Gastrocnemius medialis (tissue), 4 donors: ENCODE results near the gene ACOX1. TPM values are rescaled to one million over a fixed set of nuclear protein-coding genes. Genes with fewer than 3 reads are reported as not detected.

Experiments
- ATAC-seq, 2 donors: fragments of 150-250 bp; one replicate each; pipeline ENCODE4 v1.9.1; 2016
- DNase-seq, 2 donors: peaks; one replicate each; pipeline ENCODE4 v3.0.0-alpha.2; 2019
- H3K27ac ChIP-seq, 4 donors: fragments of 200-600 bp; sonication (generic); 1 replicate in 1 of 4; 2 replicates in 3 of 4; pipeline ENCODE4 v1.5.1; 2016 to 2018; ENCODE audit warnings: mild to moderate bottlenecking in 2 of 4, moderate library complexity in 1 of 4
- H3K27me3 ChIP-seq, 3 donors: fragments of 200-600 bp; sonication (generic) in 2 of 3; 1 replicate in 1 of 3; 2 replicates in 2 of 3; pipeline versions ENCODE4 v1.5.1 to v1.6.0; 2016 to 2019; ENCODE audit warnings: mild to moderate bottlenecking in 1 of 3, moderate library complexity in 1 of 3
- H3K36me3 ChIP-seq, 2 donors: fragments of 200-600 bp; sonication (generic) in 1 of 2; one replicate each; pipeline ENCODE4 v1.5.1; 2017 to 2018
- H3K4me1 ChIP-seq, 2 donors: fragments of 200-600 bp; sonication (generic) in 1 of 2; one replicate each; pipeline ENCODE4 v1.5.1; 2016 to 2017; ENCODE audit warnings: mild to moderate bottlenecking in 2 of 2
- H3K4me3 ChIP-seq, 4 donors: fragments of 200-600 bp; sonication (generic) in 3 of 4; 1 replicate in 1 of 4; 2 replicates in 3 of 4; pipeline ENCODE4 v1.5.1; 2016 to 2019; ENCODE audit warnings: mild to moderate bottlenecking in 2 of 4
- H3K9me3 ChIP-seq, 3 donors: fragments of 200-600 bp; sonication (generic) in 2 of 3; 1 replicate in 1 of 3; 2 replicates in 2 of 3; pipeline ENCODE4 v1.5.1; 2016 to 2019
- POLR2A ChIP-seq, 2 donors: fragments of 450-650 bp; IDR thresholded peaks; one replicate each; pipeline ENCODE4 v1.6.1; 2017; ENCODE audit warnings: antibody characterized with exemption in 2 of 2, mild to moderate bottlenecking in 2 of 2, moderate library complexity in 2 of 2
- in situ Hi-C, 4 donors: fragments of 200-750 bp; cut with MboI; loops; one replicate each; pipeline versions ENCODE4 v1.15.0 to v1.8.0; 2017; ENCODE audit warnings: low sequenced_read_pairs in 4 of 4
- intact Hi-C: fragments of 100-400 bp; cut with DNase I; formaldehyde crosslinking; loops from one replicate; pipeline ENCODE4 v1.15.1; 2023; ENCODE audit warnings: low total_unique reads
- total RNA-seq, 4 donors: library from RNA; depleted of rRNA; stranded (reverse); fragments of >200 nt; gene quantifications; one replicate each; pipeline versions ENCODE4 v1.1.0 to v1.2.3, GENCODE V29; 2016
- TF ChIP-seq, protein P1 (sequence below), 5 experiments: fragments of 450-650 bp in 3 of 5; fragments of 200-600 bp in 2 of 5; sonication (generic) in 2 of 5; IDR thresholded peaks in 4 of 5; conservative IDR thresholded peaks in 1 of 5; 1 replicate in 4 of 5; 2 replicates in 1 of 5; pipeline ENCODE4 v1.5.1; 2016 to 2019; ENCODE audit warnings: antibody characterized with exemption in 5 of 5, mild to moderate bottlenecking in 3 of 5, moderate library complexity in 3 of 5

ACOX1 gene
- total RNA-seq, 4 donors from 2014 or later, result 64.8 to 96.6 (median 80.7) TPM

DNA sequence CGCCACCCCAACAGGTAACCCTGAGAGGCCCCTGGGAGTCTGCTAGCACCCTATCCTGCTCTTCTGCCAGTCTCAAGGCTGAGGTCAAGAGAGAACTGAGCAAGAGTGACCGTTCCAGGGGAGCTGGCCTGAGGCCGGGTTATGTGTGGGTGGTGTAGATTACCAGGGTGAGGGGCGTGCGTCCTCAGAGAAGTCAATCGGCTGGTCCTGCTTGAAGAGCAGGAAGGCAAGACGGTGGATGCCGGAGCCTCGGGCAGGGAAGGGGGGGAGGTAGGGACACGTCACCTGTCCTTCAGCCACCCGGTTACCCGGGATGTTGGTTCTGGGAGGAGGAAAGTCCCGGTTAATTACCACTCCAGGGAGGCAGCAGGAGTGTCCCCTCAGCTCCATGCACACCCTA is 79.6 kb downstream of the ACOX1 start:
- H3K4me1 ChIP-seq, result peaks cover 28 to 39% of the 10 kb centered on the region in 2 donors
- H3K36me3 ChIP-seq, result peaks cover 0 to 45% of the 10 kb centered on the region in 2 donors
- TF ChIP-seq POLR2A (IDR thresholded peaks at IDR 0.05), result no peak
- TF ChIP-seq, protein P1, sequence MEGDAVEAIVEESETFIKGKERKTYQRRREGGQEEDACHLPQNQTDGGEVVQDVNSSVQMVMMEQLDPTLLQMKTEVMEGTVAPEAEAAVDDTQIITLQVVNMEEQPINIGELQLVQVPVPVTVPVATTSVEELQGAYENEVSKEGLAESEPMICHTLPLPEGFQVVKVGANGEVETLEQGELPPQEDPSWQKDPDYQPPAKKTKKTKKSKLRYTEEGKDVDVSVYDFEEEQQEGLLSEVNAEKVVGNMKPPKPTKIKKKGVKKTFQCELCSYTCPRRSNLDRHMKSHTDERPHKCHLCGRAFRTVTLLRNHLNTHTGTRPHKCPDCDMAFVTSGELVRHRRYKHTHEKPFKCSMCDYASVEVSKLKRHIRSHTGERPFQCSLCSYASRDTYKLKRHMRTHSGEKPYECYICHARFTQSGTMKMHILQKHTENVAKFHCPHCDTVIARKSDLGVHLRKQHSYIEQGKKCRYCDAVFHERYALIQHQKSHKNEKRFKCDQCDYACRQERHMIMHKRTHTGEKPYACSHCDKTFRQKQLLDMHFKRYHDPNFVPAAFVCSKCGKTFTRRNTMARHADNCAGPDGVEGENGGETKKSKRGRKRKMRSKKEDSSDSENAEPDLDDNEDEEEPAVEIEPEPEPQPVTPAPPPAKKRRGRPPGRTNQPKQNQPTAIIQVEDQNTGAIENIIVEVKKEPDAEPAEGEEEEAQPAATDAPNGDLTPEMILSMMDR (IDR thresholded peaks at IDR 0.05 in 4 of 5, conservative IDR thresholded peaks at IDR 0.05 in 1 of 5), result no peak
- no peaks in the 10 kb centered on the region for H3K9me3 ChIP-seq
- no peak overlapping the region for H3K27ac ChIP-seq
- ATAC-seq, result no peak
- no peak for DNase-seq
- no peaks in the 10 kb centered on the region for H3K27me3 ChIP-seq
- intact Hi-C loops, result loop anchor here (5.0 kb wide), 2 partner anchors 117 to 132 kb away; partner anchors contain the start of genes GALK1 and UNK
- in situ Hi-C loops, result loop anchor here in 1 of 4 donors (25.0 kb wide), 1 partner anchor 137 kb away; the partner anchor contains the start of gene GALK1
- H3K4me3 ChIP-seq, result no peak overlapping the region

DNA sequence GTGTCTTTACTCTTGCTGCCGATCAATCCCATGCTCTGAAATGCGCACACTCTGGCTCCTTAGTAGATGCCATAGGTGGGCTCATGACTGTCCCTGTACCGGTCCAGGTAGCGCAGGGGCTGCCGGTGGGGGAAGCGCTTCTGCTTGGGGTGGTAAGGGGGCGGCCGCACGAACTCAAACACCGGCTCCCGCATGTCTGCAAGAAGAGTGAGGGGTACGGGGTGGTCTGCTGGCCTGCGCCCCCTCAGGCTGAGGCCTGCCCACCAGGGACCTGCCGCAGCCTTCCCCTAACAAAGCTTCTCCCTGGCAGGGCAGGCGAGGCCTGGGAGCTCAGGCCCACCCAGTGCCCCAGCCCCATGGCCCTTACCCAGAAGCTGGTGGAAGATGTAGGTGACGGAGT is 80.2 kb downstream of the ACOX1 start:
- no peaks in the 10 kb centered on the region for H3K9me3 ChIP-seq
- TF ChIP-seq, protein P1 (IDR thresholded peaks at IDR 0.05 in 4 of 5, conservative IDR thresholded peaks at IDR 0.05 in 1 of 5), result no peak
- TF ChIP-seq POLR2A (IDR thresholded peaks at IDR 0.05), result no peak
- no peak overlapping the region for H3K4me3 ChIP-seq
- in situ Hi-C loops, result loop anchor here in 1 of 4 donors (25.0 kb wide), 1 partner anchor 136 kb away; the partner anchor contains the start of gene GALK1
- DNase-seq (no peak), ATAC-seq (no peak)
- peaks cover 0 to 45% of the 10 kb centered on the region in 2 donors for H3K36me3 ChIP-seq
- H3K4me1 ChIP-seq, result peaks cover 25 to 39% of the 10 kb centered on the region in 2 donors
- H3K27ac ChIP-seq, result no peak overlapping the region
- intact Hi-C loops, result loop anchor here (5.0 kb wide), 2 partner anchors 116 to 131 kb away; partner anchors contain the start of genes GALK1 and UNK
- H3K27me3 ChIP-seq, result no peaks in the 10 kb centered on the region

DNA sequence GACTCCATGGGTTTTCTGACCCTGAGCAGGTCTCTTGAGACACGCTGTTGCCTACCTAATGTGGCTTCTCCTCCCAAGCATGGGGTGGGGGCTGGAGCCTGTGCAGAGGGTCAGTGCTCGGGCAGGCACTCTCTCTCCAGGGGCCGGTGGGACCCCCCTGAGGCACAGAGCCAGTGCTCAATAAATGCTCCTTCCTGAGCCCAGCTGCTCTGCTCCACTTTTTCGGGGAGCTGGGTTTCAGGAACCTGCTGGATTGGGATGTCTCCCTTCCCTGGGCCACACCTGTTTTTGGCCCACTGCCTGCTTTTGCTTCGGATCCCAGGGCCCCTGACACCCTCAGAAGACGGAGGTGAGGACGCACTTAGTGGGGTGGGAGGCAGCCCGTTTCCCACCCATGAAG is 80.9 kb downstream of the ACOX1 start:
- TF ChIP-seq, protein P1 (IDR thresholded peaks at IDR 0.05 in 4 of 5, conservative IDR thresholded peaks at IDR 0.05 in 1 of 5), result no peak
- TF ChIP-seq POLR2A (IDR thresholded peaks at IDR 0.05), result no peak
- no peak for ATAC-seq
- peaks cover 18 to 33% of the 10 kb centered on the region in 2 donors for H3K4me1 ChIP-seq
- no peaks in the 10 kb centered on the region for H3K27me3 ChIP-seq
- H3K27ac ChIP-seq, result peak overlapping the region in 2 of 4 donors; percentile 96
- H3K36me3 ChIP-seq, result peaks cover 0 to 44% of the 10 kb centered on the region in 2 donors
- intact Hi-C loops, result loop anchor here (5.0 kb wide), 2 partner anchors 116 to 131 kb away; partner anchors contain the start of genes GALK1 and UNK
- H3K4me3 ChIP-seq, result no peak overlapping the region
- H3K9me3 ChIP-seq, result no peaks in the 10 kb centered on the region
- DNase-seq, result no peak
- in situ Hi-C loops, result loop anchor here in 1 of 4 donors (25.0 kb wide), 1 partner anchor 136 kb away; the partner anchor contains the start of gene GALK1

DNA sequence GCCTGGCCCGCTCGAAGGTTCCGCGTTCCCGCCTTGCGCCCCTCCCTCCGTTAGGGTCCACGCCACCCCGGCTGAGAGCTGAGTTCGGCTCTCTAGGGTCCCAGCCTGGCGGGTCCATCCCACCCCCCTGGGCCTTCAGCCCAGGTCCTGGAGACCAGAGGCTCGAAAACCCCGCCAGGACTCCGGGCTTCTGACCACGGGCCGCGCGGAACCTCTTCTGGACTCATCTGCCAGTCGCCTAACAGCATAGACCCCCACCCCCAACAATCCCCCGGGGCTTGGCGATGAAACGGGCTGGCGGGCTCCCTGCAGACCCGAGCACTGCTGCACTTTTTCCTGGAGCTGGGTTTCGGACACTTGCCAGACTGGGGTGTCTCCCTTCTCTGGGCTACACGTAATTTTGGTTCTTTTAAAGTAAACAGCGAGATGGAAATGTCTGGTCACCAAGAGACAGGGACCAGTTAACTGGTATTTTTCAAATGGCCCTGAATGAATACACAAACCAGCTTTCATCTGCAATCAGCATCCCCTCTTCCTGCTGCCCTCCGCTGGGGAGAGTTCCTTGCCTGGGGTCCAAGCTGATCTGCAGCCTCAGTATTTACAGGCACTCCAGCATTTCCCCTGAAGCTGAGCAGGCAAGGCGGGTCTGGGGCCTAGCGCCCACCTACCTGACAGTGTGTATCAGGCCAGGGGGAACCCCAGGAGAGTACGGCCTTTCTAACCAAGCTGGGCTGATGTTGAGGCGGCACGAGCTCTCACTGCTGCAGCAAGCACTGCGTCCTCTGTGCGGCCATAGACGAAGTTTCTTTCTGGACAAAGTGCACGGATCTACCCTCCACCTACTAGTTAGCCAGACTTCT is 81.6 kb downstream of the ACOX1 start:
- H3K27me3 ChIP-seq, result no peaks in the 10 kb centered on the region
- peaks cover 0 to 40% of the 10 kb centered on the region in 2 donors for H3K36me3 ChIP-seq
- H3K27ac ChIP-seq, result peak overlapping the region; percentile 80 to 96 (median 92)
- H3K9me3 ChIP-seq, result no peaks in the 10 kb centered on the region
- peaks cover 16 to 28% of the 10 kb centered on the region in 2 donors for H3K4me1 ChIP-seq
- DNase-seq, result peak in 1 of 2 donors; percentile 37
- TF ChIP-seq, protein P1 (IDR thresholded peaks at IDR 0.05 in 4 of 5, conservative IDR thresholded peaks at IDR 0.05 in 1 of 5), result no peak
- no peak for TF ChIP-seq POLR2A (IDR thresholded peaks at IDR 0.05)
- intact Hi-C loops (loop anchor here (5.0 kb wide), 2 partner anchors 115 to 130 kb away; partner anchors contain the start of genes GALK1 and UNK), in situ Hi-C loops (loop anchor here in 1 of 4 donors (25.0 kb wide), 1 partner anchor 135 kb away; the partner anchor contains the start of gene GALK1)
- no peak for ATAC-seq
- peak overlapping the region; percentile 60 to 72 (median 64) for H3K4me3 ChIP-seq
